HEK293 (cell line): Measurements from ENCODE around the gene ATP5F1D.

Source experiments
- EGR2 ChIP-seq: fragments of 450-650 bp; formaldehyde crosslinking; IDR thresholded peaks from 2 replicates; pipeline ENCODE4 v1.5.1; 2016; ENCODE audit warnings: low read depth, missing biosample characterization, missing genetic modification characterization
- GLI2 ChIP-seq: fragments of 450-650 bp; formaldehyde crosslinking; IDR thresholded peaks from 2 replicates; pipeline ENCODE4; 2017; ENCODE audit warnings: missing biosample characterization, missing genetic modification characterization, low read depth, borderline replicate concordance
- GLIS1 ChIP-seq: fragments of 450-650 bp; formaldehyde crosslinking; IDR thresholded peaks from 2 replicates; pipeline ENCODE4 v1.5.1; 2016; ENCODE audit warnings: missing biosample characterization, missing genetic modification characterization
- GLIS2 ChIP-seq: fragments of 450-650 bp; formaldehyde crosslinking; IDR thresholded peaks from 2 replicates; pipeline ENCODE4 v1.5.1; 2016; ENCODE audit warnings: missing biosample characterization, missing genetic modification characterization
- KLF7 ChIP-seq: fragments of 450-650 bp; formaldehyde crosslinking; IDR thresholded peaks from 2 replicates; pipeline ENCODE4 v1.5.1; 2016; ENCODE audit warnings: missing biosample characterization, missing genetic modification characterization, borderline replicate concordance
- SALL2 ChIP-seq: fragments of 450-650 bp; formaldehyde crosslinking; IDR thresholded peaks from 2 replicates; pipeline ENCODE4 v1.5.0; 2017; ENCODE audit warnings: missing biosample characterization, mild to moderate bottlenecking, missing genetic modification characterization, borderline replicate concordance
- SCRT1 ChIP-seq: fragments of 450-650 bp; formaldehyde crosslinking; IDR thresholded peaks from 2 replicates; pipeline ENCODE4 v1.5.1; 2016; ENCODE audit warnings: missing biosample characterization, missing genetic modification characterization, borderline replicate concordance
- SP2 ChIP-seq: fragments of 450-650 bp; formaldehyde crosslinking; IDR thresholded peaks from 2 replicates; pipeline ENCODE4 v1.5.1; 2016; ENCODE audit warnings: missing biosample characterization, missing genetic modification characterization
- WT1 ChIP-seq: fragments of 450-650 bp; formaldehyde crosslinking; IDR thresholded peaks from 2 replicates; pipeline ENCODE4 v1.5.1; 2016; ENCODE audit warnings: missing biosample characterization, missing genetic modification characterization
- YY1 ChIP-seq: fragments of 450-650 bp; formaldehyde crosslinking; IDR thresholded peaks from 2 replicates; pipeline ENCODE4 v1.5.1; 2018; ENCODE audit warnings: missing biosample characterization, missing genetic modification characterization
- ZBTB17 ChIP-seq: fragments of 450-650 bp; formaldehyde crosslinking; IDR thresholded peaks from 2 replicates; pipeline ENCODE4 v1.5.1; 2016; ENCODE audit warnings: missing biosample characterization, missing genetic modification characterization
- ZBTB21 ChIP-seq: fragments of 450-650 bp; formaldehyde crosslinking; IDR thresholded peaks from 2 replicates; pipeline ENCODE4 v1.5.1; 2017; ENCODE audit warnings: missing biosample characterization, missing genetic modification characterization
- ZFP41 ChIP-seq: fragments of 450-650 bp; formaldehyde crosslinking; IDR thresholded peaks from 2 replicates; pipeline ENCODE4 v1.5.1; 2016; ENCODE audit warnings: missing biosample characterization, missing genetic modification characterization, borderline replicate concordance
- ZNF114 ChIP-seq: fragments of 450-650 bp; formaldehyde crosslinking; IDR thresholded peaks from 2 replicates; pipeline ENCODE4 v1.5.0; 2017; ENCODE audit warnings: missing biosample characterization, missing genetic modification characterization
- ZNF169 ChIP-seq: fragments of 450-650 bp; formaldehyde crosslinking; IDR thresholded peaks from 2 replicates; pipeline ENCODE4 v1.5.1; 2016; ENCODE audit warnings: missing biosample characterization, missing genetic modification characterization
- ZNF174 ChIP-seq: fragments of 450-650 bp; formaldehyde crosslinking; IDR thresholded peaks from 2 replicates; pipeline ENCODE4 v1.5.0; 2017; ENCODE audit warnings: missing biosample characterization, mild to moderate bottlenecking, missing genetic modification characterization
- ZNF223 ChIP-seq: fragments of 450-650 bp; formaldehyde crosslinking; IDR thresholded peaks from 2 replicates; pipeline ENCODE4 v1.5.1; 2016; ENCODE audit warnings: missing biosample characterization, missing genetic modification characterization
- ZNF394 ChIP-seq: fragments of 450-650 bp; formaldehyde crosslinking; IDR thresholded peaks from 2 replicates; pipeline ENCODE4 v1.5.1; 2016; ENCODE audit warnings: missing biosample characterization, missing genetic modification characterization, mild to moderate bottlenecking, moderate library complexity, borderline replicate concordance
- ZNF48 ChIP-seq: fragments of 450-650 bp; formaldehyde crosslinking; IDR thresholded peaks from 2 replicates; pipeline ENCODE4 v1.5.1; 2016; ENCODE audit warnings: missing biosample characterization, missing genetic modification characterization
- ZNF529 ChIP-seq: fragments of 450-650 bp; formaldehyde crosslinking; IDR thresholded peaks from 2 replicates; pipeline ENCODE4 v1.5.1; 2017; ENCODE audit warnings: missing genetic modification characterization, missing biosample characterization; ENCODE audit not compliant: insufficient replicate concordance
- ZNF530 ChIP-seq: fragments of 450-650 bp; formaldehyde crosslinking; IDR thresholded peaks from 2 replicates; pipeline ENCODE4 v1.5.1; 2016; ENCODE audit warnings: low read depth, missing biosample characterization, missing genetic modification characterization
- ZNF624 ChIP-seq: fragments of 450-650 bp; formaldehyde crosslinking; IDR thresholded peaks from 2 replicates; pipeline ENCODE4 v1.5.1; 2017; ENCODE audit warnings: missing biosample characterization, missing genetic modification characterization
- ZNF654 ChIP-seq: fragments of 450-650 bp; formaldehyde crosslinking; IDR thresholded peaks from 2 replicates; pipeline ENCODE4 v1.5.1; 2016; ENCODE audit warnings: low read depth, missing biosample characterization, missing genetic modification characterization
- ZNF768 ChIP-seq: fragments of 450-650 bp; formaldehyde crosslinking; IDR thresholded peaks from 2 replicates; pipeline ENCODE4 v1.5.1; 2018; ENCODE audit warnings: missing biosample characterization, mild to moderate bottlenecking, missing genetic modification characterization
- ZNF777 ChIP-seq: fragments of 450-650 bp; formaldehyde crosslinking; IDR thresholded peaks from 2 replicates; pipeline ENCODE4 v1.5.1; 2017; ENCODE audit warnings: missing biosample characterization, missing genetic modification characterization, borderline replicate concordance
- ZNF830 ChIP-seq: fragments of 450-650 bp; IDR thresholded peaks from 2 replicates; pipeline ENCODE4 v1.5.0; 2018; ENCODE audit warnings: missing biosample characterization, missing genetic modification characterization, low read depth, mild to moderate bottlenecking, moderate library complexity
- TF ChIP-seq, protein P1 (sequence below): fragments of 450-650 bp; formaldehyde crosslinking; IDR thresholded peaks from 2 replicates; pipeline ENCODE4 v1.5.1; 2016; ENCODE audit warnings: missing biosample characterization, missing genetic modification characterization
- TF ChIP-seq, protein P2 (sequence below): IDR thresholded peaks from 2 replicates; pipeline ENCODE4 v1.6.1; 2011; ENCODE audit warnings: mild to moderate bottlenecking, low read depth, low read length, borderline replicate concordance
- TF ChIP-seq, protein P3 (sequence below): fragments of 450-650 bp; formaldehyde crosslinking; IDR thresholded peaks from 2 replicates; pipeline ENCODE4 v1.5.1; 2016; ENCODE audit warnings: missing biosample characterization, missing genetic modification characterization
- TF ChIP-seq, protein P4 (sequence below): fragments of 450-650 bp; formaldehyde crosslinking; IDR thresholded peaks from 2 replicates; pipeline ENCODE4 v1.5.1; 2016; ENCODE audit warnings: missing biosample characterization, missing genetic modification characterization
- TF ChIP-seq, protein P5 (sequence below): fragments of 450-650 bp; formaldehyde crosslinking; IDR thresholded peaks from 2 replicates; pipeline ENCODE4 v1.5.1; 2016; ENCODE audit warnings: missing biosample characterization, missing genetic modification characterization

ATP5F1D gene

DNA sequence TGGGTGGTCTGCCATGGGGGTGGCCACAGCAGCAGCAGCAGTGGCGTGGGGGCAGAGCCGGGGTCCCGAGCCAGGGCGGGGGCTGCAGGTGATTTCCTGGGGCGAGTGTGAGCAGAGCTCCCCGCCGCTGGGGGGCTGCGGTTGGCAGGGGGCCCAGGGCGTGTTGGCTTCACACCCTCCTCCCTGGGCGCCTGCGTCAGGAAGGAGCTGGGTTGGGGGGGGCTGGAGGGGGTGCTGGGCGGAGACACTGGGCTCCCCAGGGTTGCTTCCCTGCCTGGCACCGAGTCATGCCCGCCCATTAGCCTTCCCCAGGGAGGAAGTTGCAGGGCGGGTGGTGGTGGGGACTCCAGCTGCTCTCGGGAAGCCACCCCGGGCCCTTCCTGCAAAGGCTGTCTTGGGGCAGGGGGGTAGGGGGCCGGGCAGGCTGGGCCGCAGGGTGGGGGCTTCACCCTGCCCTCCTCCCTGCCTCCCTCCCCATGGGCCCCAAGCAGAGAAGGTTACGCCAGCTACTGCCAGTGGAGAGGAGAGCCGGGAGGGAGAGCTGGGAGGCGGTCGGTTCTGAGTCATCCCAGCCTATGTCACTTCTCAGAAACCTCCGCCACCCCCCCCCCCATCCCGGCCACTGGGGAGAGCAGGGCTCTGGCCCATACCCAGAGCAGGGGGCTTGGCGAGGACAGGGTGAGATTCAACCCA lies 11.4 kb downstream of the ATP5F1D start (continued):
- TF ChIP-seq, protein P1, sequence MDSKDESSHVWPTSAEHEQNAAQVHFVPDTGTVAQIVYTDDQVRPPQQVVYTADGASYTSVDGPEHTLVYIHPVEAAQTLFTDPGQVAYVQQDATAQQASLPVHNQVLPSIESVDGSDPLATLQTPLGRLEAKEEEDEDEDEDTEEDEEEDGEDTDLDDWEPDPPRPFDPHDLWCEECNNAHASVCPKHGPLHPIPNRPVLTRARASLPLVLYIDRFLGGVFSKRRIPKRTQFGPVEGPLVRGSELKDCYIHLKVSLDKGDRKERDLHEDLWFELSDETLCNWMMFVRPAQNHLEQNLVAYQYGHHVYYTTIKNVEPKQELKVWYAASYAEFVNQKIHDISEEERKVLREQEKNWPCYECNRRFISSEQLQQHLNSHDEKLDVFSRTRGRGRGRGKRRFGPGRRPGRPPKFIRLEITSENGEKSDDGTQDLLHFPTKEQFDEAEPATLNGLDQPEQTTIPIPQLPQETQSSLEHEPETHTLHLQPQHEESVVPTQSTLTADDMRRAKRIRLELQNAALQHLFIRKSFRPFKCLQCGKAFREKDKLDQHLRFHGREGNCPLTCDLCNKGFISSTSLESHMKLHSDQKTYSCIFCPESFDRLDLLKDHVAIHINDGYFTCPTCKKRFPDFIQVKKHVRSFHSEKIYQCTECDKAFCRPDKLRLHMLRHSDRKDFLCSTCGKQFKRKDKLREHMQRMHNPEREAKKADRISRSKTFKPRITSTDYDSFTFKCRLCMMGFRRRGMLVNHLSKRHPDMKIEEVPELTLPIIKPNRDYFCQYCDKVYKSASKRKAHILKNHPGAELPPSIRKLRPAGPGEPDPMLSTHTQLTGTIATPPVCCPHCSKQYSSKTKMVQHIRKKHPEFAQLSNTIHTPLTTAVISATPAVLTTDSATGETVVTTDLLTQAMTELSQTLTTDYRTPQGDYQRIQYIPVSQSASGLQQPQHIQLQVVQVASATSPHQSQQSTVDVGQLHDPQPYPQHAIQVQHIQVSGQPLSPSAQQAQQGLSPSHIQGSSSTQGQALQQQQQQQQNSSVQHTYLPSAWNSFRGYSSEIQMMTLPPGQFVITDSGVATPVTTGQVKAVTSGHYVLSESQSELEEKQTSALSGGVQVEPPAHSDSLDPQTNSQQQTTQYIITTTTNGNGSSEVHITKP (tag by site-specific recombination): no peak
- TF ChIP-seq GLI2 (tag by site-specific recombination) (no peak; the same call in 1 of the 2 replicates), WT1 (tag by site-specific recombination) (peak; percentile 85), ZNF169 (tag by site-specific recombination) (no peak), KLF7 (tag by site-specific recombination) (no peak; the same call in 1 of the 2 replicates), ZNF830 (tag by site-specific recombination) (no peak), ZNF114 (no peak), ZBTB21 (tag by site-specific recombination) (peak; percentile 15; the same call in 1 of the 2 replicates), GLIS2 (tag by site-specific recombination) (peak; percentile 82), ZNF48 (tag by site-specific recombination) (no peak), SCRT1 (tag by site-specific recombination) (no peak), ZFP41 (tag by site-specific recombination) (no peak), ZNF624 (tag by site-specific recombination) (no peak), YY1 (tag by site-specific recombination) (no peak), ZNF223 (tag by site-specific recombination) (no peak), ZNF768 (tag by site-specific recombination) (no peak), ZNF777 (tag by site-specific recombination) (no peak), SALL2 (tag by site-specific recombination) (no peak), ZNF174 (no peak), ZBTB17 (tag by site-specific recombination) (no peak), EGR2 (tag by site-specific recombination) (no peak; the same call in 1 of the 2 replicates), SP2 (peak; percentile 66), ZNF394 (peak; percentile 37; the same call in 1 of the 2 replicates), ZNF654 (tag by site-specific recombination) (no peak), ZNF530 (tag by site-specific recombination) (no peak), GLIS1 (tag by site-specific recombination) (peak; percentile 96), ZNF529 (no peak)
- TF ChIP-seq, protein P2, sequence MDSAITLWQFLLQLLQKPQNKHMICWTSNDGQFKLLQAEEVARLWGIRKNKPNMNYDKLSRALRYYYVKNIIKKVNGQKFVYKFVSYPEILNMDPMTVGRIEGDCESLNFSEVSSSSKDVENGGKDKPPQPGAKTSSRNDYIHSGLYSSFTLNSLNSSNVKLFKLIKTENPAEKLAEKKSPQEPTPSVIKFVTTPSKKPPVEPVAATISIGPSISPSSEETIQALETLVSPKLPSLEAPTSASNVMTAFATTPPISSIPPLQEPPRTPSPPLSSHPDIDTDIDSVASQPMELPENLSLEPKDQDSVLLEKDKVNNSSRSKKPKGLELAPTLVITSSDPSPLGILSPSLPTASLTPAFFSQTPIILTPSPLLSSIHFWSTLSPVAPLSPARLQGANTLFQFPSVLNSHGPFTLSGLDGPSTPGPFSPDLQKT: no peak
- TF ChIP-seq, protein P3, sequence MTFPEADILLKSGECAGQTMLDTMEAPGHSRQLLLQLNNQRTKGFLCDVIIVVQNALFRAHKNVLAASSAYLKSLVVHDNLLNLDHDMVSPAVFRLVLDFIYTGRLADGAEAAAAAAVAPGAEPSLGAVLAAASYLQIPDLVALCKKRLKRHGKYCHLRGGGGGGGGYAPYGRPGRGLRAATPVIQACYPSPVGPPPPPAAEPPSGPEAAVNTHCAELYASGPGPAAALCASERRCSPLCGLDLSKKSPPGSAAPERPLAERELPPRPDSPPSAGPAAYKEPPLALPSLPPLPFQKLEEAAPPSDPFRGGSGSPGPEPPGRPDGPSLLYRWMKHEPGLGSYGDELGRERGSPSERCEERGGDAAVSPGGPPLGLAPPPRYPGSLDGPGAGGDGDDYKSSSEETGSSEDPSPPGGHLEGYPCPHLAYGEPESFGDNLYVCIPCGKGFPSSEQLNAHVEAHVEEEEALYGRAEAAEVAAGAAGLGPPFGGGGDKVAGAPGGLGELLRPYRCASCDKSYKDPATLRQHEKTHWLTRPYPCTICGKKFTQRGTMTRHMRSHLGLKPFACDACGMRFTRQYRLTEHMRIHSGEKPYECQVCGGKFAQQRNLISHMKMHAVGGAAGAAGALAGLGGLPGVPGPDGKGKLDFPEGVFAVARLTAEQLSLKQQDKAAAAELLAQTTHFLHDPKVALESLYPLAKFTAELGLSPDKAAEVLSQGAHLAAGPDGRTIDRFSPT (tag by site-specific recombination): peak; percentile 72
- TF ChIP-seq, protein P4, sequence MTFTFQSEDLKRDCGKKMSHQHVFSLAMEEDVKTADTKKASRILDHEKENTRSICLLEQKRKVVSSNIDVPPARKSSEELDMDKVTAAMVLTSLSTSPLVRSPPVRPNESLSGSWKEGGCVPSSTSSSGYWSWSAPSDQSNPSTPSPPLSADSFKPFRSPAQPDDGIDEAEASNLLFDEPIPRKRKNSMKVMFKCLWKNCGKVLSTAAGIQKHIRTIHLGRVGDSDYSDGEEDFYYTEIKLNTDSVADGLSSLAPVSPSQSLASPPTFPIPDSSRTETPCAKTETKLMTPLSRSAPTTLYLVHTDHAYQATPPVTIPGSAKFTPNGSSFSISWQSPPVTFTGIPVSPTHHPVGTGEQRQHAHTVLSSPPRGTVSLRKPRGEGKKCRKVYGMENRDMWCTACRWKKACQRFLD (tag by site-specific recombination): no peak
- TF ChIP-seq, protein P5, sequence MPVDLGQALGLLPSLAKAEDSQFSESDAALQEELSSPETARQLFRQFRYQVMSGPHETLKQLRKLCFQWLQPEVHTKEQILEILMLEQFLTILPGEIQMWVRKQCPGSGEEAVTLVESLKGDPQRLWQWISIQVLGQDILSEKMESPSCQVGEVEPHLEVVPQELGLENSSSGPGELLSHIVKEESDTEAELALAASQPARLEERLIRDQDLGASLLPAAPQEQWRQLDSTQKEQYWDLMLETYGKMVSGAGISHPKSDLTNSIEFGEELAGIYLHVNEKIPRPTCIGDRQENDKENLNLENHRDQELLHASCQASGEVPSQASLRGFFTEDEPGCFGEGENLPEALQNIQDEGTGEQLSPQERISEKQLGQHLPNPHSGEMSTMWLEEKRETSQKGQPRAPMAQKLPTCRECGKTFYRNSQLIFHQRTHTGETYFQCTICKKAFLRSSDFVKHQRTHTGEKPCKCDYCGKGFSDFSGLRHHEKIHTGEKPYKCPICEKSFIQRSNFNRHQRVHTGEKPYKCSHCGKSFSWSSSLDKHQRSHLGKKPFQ: peak; percentile 94
